Islet precursor cell (in vitro differentiated cells): ENCODE results near the gene SLC44A3.
"Not testable (repeated sequence)": the region's sequence is repeated elsewhere in the genome, so short reads cannot be mapped to it uniquely, and the experiment has no call there.

Experiments
- DNase-seq: peaks from one replicate; pipeline ENCODE4 v3.0.0-alpha.2; 2018

Gene SLC44A3

DNA sequence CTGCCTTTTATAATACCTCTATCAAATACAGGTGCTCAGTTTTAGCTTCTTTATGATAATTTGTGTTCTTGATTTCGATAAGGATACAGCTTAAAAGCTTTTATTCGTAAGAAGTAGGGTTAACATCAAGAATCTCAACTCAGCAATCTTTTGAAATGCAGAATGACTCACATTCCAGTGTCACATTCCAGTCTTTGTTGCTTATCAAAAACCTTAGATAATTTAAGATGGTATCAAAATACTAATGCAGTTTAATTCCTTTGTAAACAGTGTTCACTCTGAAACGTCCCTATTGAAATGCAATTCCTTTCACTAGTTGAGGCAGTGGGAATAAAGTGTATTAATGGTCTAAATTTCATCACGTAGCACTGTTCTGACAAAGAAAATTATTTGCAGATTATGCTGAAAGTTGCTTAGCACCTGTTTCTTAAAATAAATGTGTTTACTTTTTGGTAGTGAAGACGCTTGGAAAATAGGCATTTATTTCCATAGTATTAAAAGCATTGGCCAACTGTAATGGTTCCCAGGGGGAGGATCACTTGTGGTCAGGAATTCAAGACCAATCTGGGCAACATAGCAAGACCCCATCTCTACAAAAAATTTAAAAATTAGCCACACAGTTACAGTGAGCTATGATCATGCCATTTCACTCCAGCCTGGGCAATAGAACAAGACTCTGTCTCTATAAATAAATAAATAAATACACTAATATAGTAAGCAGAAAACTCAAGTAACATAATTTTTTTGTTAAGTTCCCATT is 116.9 kb downstream of the SLC44A3 start:
- no peak for DNase-seq

DNA sequence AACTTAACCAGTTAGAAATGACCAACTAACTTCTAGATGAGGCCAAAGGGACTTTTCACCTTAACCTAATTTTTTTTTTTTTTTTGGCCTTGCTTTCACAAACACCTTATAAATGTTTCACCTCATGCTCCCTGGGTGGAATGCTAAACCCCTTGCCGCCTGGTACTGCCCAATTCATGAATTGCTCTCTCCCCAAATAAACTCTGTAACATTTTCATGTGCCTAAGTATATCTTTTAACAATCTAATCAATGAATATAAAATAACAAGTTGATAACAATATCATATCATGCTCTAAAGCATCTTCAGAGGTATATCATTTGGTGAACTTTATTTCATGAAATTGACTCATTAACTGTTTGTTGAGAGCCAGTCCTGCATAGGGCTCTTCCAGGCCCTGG is 117.7 kb downstream of the SLC44A3 start:
- no peak for DNase-seq

DNA sequence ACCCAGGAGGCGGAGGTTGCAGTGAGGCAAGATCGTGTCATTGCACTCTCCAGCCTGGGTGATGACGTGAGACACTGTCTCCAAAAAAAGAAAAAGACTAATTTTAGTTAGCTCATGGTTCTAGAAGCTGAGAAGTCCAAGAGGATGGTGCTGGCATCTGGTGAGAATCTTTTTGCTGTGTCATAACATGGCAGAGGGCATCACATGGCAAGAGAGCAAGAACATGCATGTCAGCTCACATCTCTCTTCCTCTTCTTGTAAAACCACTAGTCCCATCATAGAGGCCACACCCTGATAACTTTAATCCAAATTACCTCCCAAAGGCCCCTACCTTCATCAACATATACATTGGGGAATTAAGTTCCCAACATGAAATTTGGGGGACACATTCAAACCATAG is 120.6 kb downstream of the SLC44A3 start:
- DNase-seq, result no peak

DNA sequence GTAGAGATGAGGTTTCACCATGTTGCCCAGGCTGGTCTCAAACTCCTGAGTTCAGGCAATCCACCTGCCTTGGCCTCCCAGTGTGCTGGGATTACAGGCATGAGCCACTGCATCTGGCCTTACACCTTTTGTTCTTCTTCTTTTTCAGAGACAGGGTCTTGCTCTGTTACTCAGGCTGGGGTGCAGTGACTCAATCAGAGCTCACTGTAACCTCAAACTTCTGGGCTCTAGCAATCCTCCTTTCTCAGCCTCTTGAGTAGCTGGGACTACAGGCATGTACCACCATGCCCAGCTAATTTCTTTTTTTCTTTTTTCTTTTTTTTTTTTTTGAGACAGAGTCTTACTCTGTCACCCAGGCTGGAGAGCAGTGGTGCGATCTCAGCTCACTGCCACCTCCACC is 121.3 kb downstream of the SLC44A3 start:
- DNase-seq, result not testable (repeated sequence)

DNA sequence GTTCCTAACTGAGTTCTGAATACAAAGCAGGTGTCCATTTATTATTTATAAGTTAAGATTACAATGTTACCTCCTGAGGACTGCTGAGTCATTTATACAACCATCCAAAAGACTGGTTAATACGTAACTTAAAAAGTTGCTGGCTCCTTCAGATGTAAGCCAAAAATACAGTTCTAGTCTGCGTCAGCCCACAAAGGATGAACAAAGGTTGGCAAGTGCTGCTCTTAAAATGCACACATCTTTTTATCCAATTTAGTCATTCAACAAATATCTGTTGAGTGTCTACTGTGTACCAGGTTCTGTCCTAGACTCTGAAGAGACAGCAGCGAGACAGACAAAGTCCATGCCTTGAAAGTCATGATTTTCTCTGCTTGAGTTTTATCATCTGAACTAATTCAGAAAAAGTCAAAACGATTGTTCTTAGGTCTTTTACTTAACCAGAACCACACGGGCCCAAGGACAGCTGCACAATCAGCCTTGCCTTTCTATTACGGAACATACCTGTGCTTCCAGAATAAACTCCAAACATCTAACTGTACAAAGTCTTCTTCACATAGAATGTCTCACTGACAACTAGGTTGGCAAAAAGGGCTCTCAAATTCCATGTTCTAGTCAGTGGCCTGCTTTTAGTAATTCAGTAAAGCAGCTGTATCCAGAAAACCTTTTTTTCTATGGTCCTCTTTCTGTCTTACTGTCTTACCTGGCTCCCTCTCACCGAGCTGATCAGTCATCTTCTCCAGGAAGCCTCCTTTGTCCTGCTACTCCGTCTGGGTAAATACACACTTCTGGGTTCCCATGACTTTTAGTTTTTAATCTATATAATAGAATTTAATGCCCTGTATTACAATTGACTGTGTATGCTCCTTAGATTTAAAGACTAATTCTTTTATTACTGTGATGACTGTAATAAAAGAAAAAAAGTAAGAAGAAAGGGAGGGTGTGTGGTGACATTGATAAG is 122.3 kb downstream of the SLC44A3 start:
- no peak for DNase-seq
